Cardiac muscle cell (in vitro differentiated cells and primary cell): ENCODE measurements around the gene DSTYK. TPM values are rescaled to one million over a fixed set of nuclear protein-coding genes. Genes with fewer than 3 reads are reported as not detected.

ENCODE experiments used
- DNase-seq, 2 donors: peaks; one replicate each; pipeline versions ENCODE4 v3.0.0 to v3.0.0-alpha.2; 2010 to 2017; ENCODE audit warnings: low read depth in 1 of 2, low spot score in 1 of 2
- H3K27ac ChIP-seq: fragments of 200-600 bp; sonication (generic); 2 replicates; pipeline ENCODE4 v1.5.1; 2016
- H3K27me3 ChIP-seq: fragments of 200-600 bp; sonication (generic); 2 replicates; pipeline ENCODE4 v1.6.0; 2016; ENCODE audit warnings: control low read depth
- H3K36me3 ChIP-seq: fragments of 200-600 bp; sonication (generic); 2 replicates; pipeline ENCODE4 v1.5.1; 2016; ENCODE audit warnings: control low read depth
- H3K4me1 ChIP-seq: fragments of 200-600 bp; sonication (generic); 2 replicates; pipeline ENCODE4 v1.8.1; 2017; ENCODE audit warnings: low read depth, mild to moderate bottlenecking, mixed run types
- H3K4me3 ChIP-seq: fragments of 200-600 bp; sonication (generic); 2 replicates; pipeline ENCODE4 v1.5.1; 2016; ENCODE audit warnings: mild to moderate bottlenecking
- H3K9me3 ChIP-seq: fragments of 200-600 bp; sonication (generic); 2 replicates; pipeline ENCODE4 v1.5.1; 2017; ENCODE audit warnings: low read depth, mild to moderate bottlenecking, control low read depth
- polyA plus RNA-seq: library from polyadenylated mRNA; unstranded; fragments of >200 nt; fragmentation: Nextera tagmentation; extraction: Ambion mirVana; gene quantifications from 2 replicates; pipeline ENCODE4 v1.2.1, GENCODE V29; 2016
- total RNA-seq: library from RNA; depleted of rRNA; stranded (reverse); fragments of >200 nt; gene quantifications from 2 replicates; pipeline ENCODE4 v1.2.3, GENCODE V29; 2016
- TF ChIP-seq, protein P1 (sequence below): IDR thresholded peaks from 2 replicates; pipeline ENCODE4 v1.5.1; 2012; ENCODE audit warnings: low read depth, mild to moderate bottlenecking, low read length

The DSTYK gene
- total and polyA plus RNA-seq, 2 experiments from 2014 or later: 7.8 to 13.5 TPM

DNA sequence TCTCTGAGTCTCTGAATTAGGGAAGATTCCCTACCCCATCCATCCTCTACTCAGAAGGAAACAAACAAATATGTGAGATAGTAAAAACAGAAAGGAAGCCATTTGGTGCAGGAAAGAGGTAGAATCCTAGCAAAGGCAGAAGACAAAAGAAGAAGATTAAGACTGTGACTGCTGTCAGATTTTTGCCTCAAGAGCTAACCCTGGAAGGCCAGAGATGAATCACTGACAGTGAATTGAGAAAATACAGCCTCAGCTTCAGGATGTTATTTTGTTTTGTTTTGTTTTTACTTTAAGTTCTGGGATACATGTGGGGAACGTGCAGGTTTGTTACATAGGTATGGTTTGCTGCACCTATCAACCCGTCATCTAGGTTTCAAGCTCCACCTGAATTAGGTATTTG, 31.7 kb downstream of the DSTYK start:
- Histone ChIP-seq H3K4me1 (peaks cover 19% of the 10 kb centered on the region), H3K9me3 (no peaks in the 10 kb centered on the region), H3K36me3 (no peaks in the 10 kb centered on the region), H3K27ac (no peak overlapping the region), H3K4me3 (no peak overlapping the region), H3K27me3 (no peaks in the 10 kb centered on the region)
- TF ChIP-seq, protein P1, sequence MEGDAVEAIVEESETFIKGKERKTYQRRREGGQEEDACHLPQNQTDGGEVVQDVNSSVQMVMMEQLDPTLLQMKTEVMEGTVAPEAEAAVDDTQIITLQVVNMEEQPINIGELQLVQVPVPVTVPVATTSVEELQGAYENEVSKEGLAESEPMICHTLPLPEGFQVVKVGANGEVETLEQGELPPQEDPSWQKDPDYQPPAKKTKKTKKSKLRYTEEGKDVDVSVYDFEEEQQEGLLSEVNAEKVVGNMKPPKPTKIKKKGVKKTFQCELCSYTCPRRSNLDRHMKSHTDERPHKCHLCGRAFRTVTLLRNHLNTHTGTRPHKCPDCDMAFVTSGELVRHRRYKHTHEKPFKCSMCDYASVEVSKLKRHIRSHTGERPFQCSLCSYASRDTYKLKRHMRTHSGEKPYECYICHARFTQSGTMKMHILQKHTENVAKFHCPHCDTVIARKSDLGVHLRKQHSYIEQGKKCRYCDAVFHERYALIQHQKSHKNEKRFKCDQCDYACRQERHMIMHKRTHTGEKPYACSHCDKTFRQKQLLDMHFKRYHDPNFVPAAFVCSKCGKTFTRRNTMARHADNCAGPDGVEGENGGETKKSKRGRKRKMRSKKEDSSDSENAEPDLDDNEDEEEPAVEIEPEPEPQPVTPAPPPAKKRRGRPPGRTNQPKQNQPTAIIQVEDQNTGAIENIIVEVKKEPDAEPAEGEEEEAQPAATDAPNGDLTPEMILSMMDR: no peak
- no peak for DNase-seq

DNA sequence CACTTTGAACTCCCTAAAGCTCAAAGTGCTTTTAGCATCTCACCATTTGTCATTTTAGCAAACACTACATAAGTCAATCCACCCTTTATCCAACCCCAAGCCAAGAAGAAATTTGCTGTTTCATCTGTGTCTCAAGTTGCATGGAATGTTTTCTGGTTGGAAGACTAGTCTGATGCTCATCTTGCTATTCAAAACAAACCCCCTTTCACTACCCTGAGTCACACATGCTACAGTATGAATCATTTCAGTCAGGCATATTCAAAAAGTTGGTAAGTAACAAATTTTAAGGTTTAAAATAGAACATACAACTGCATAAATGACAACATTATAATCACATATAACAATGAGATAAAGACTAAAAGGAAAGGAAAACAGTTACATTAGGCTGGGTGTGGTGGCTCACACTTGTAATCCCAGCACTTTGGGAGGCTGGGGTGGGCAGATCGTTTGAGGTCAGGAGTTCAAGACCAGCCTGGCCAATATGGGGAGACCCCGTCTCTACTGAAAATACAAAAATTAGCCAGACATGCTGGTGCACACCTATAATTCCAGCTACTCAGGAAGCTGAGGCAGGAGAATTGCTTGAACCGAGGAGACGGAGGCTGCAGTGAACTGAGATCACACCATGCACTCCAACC, 38.7 kb downstream of the DSTYK start:
- Histone ChIP-seq H3K36me3 (peaks cover 9% of the 10 kb centered on the region), H3K27ac (no peak overlapping the region), H3K27me3 (no peaks in the 10 kb centered on the region), H3K9me3 (no peaks in the 10 kb centered on the region), H3K4me3 (no peak overlapping the region), H3K4me1 (no peaks in the 10 kb centered on the region)
- peak in 1 of 2 donors; percentile 86 for DNase-seq
- TF ChIP-seq, protein P1: no peak

DNA sequence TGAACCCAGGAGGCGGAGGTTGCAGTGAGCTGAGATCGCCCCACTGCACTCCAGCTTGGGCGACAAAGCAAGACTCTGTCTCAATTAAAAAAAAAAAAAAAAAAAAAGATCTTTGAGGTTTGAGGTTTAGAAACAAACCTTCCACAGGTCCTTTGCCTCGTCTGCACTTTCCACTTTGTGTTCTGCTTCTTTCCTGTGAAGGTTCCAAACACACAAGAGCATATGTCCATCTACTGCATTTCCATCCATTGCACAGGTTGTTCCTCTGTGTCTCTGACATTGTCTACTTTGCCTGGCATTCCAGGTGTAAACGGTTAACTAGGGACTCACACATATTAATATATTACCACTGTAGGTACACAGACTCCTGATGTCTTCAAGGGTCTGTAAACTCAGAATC, 40.1 kb downstream of the DSTYK start:
- H3K4me3 ChIP-seq: no peak overlapping the region
- H3K27me3 ChIP-seq: no peaks in the 10 kb centered on the region
- H3K9me3 ChIP-seq: no peaks in the 10 kb centered on the region
- no peak overlapping the region for H3K27ac ChIP-seq
- no peaks in the 10 kb centered on the region for H3K4me1 ChIP-seq
- DNase-seq: no peak
- TF ChIP-seq, protein P1: no peak
- H3K36me3 ChIP-seq: peaks cover 20% of the 10 kb centered on the region

DNA sequence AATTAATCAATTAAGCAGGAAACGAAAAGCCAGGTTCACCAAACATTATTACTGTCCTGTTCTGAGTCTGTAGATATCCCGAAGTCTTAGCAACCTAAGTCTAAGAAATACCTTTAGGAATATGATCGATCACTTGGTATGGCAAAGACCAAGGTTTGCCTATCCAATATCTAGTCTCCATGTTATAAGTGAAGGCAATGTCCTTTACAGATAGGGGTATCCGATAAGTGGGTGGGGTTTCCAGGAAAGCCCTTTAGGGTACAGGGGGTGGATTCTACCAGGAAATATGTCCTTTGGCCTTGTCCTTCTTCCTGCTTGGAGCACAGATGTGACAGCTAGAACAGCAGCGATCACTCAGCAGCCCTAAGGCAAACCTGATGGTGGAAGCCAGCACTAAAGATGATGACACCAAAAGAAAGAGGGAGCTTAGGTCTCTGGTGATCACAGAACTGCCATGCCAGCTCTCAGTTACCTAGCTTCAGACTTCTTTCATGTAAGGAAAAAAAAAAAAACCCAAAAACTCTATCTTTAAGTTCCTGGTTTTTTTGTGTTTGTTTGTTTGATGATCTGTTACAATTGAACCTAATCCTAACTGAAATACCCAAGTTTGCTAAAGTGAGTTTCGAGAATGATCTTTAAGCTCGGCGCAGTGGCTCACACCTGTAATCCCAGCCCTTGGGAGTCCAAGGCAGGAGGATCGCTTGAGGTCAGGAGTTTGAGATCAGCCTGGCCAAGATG, 40.8 kb downstream of the DSTYK start:
- Histone ChIP-seq H3K4me3 (no peak overlapping the region), H3K9me3 (no peaks in the 10 kb centered on the region), H3K27ac (no peak overlapping the region), H3K36me3 (peaks cover 20% of the 10 kb centered on the region), H3K27me3 (no peaks in the 10 kb centered on the region), H3K4me1 (no peaks in the 10 kb centered on the region)
- no peak for DNase-seq
- TF ChIP-seq, protein P1: no peak

DNA sequence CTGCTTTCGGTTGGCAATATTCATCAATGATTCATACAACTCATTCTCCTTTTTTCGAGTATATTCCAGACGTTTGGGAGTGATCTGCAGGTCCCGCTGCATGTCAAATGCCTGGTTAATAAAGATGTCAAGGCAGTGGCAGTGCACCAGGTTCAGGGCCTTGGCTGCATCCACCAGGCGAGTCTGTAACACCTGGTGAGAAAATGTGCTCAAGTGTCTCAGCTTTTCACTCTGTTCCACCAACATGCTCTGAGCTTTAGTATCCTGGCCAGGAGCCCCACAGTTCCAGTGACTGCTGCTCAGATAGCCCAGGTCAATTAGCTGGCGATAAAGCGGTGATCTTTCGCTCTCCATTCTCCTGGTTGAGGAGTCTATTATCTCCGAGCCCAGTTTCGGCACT, 42.3 kb downstream of the DSTYK start:
- H3K4me1 ChIP-seq: no peaks in the 10 kb centered on the region
- peaks cover 24% of the 10 kb centered on the region for H3K36me3 ChIP-seq
- no peak for DNase-seq
- no peak overlapping the region for H3K27ac ChIP-seq
- no peak overlapping the region for H3K4me3 ChIP-seq
- TF ChIP-seq, protein P1: no peak
- no peaks in the 10 kb centered on the region for H3K9me3 ChIP-seq
- no peaks in the 10 kb centered on the region for H3K27me3 ChIP-seq
